Posterior vena cava (tissue), 2 donors: ENCODE measurements around the gene DUSP15. TPM values are rescaled to one million over a fixed set of nuclear protein-coding genes. Genes with fewer than 3 reads are reported as not detected.
"Not testable (repeated sequence)": the region's sequence is repeated elsewhere in the genome, so short reads cannot be mapped to it uniquely, and the experiment has no call there.

Experiments used
- DNase-seq: peaks from one replicate; pipeline ENCODE4 v3.0.0-alpha.2; 2020; ENCODE audit warnings: low spot score
- intact Hi-C, 2 donors: fragments of 100-400 bp; cut with DNase I; formaldehyde crosslinking; loops; one replicate each; pipeline versions ENCODE4 v1.14.1 to v1.14.2; 2022 to 2023
- total RNA-seq, 2 donors: library from RNA; stranded (reverse); fragmentation: NEBNext Ultra II Directional; extraction: Animal tissue kit (Norgen Biotek cat#: 25700); gene quantifications; one replicate each; pipeline ENCODE4 v1.2.1, GENCODE V29; 2021
- donor health status: DM: yes; HTN: yes; CAD: no.
- donor health status: DM: yes; HTN: yes; CAD: no.

DUSP15 gene
- total RNA-seq, 2 donors from 2014 or later = 0.90 to 1.0 TPM

DNA sequence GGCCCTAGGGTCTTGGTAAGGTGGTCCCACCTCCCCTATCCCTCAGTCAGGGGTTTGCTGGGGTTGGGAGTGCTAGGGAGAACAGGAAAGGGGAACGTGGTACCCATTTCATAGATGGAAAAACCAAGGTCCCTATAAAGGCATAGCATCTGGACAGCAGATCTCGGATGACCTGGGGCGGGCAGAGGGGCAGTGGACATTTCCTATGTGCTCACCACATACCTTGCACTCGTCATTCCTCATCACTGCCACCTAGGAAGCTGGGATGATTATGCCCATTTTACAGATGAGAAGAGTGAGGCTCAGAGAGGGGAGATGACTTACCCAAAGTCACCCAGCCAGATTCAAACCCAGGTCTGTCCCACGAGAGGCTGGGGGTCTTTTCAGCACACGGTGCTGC is 39.1 kb downstream of the DUSP15 start:
- intact Hi-C loops = no loop called here
- no peak for DNase-seq

DNA sequence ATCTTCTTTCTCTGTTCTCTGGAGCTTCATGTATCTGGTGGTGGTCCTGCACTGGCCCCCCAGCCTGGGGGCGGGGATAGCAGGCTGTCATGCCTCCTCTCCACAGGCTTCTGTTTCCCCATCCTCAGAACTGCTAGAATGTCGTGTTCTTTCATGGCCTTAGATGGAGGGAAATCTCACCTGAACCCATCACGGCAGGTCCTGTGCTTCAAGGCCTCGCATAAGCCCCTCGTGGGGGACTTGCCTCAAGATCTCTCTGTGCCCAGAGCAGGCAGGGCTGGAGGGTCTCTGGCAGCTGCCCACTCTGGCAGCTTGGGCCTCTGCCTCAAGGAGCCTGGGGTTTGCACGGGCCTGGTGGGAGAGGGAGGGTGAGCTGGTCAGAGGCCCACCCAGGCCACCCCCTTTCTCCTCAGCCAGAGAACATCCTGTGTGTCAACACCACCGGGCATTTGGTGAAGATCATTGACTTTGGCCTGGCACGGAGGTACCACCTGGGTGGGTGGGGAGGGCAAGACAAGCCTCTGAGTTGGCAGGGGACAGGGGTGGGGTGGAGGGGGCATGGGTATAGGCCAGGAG is 39.8 kb downstream of the DUSP15 start:
- intact Hi-C loops = no loop called here
- DNase-seq = no peak

DNA sequence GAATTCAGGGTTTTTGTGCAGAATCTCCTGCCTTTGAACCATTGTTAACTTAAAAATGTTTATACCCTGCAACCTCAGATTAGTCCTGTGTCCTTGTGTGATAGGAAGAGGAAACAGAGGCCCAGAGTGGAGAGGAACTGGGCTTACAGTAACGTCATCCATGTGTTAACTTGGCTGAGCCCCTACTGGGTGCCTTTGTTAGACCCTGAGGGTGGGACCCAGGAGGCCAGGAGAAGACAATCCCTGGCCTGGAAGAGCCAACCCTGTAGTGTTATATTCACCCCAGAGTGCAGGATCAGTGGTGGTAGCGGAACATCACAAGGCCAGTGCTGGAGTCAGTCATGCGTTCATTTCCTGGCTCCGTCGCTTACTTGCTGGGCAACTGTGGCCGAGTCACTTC is 40.6 kb downstream of the DUSP15 start:
- intact Hi-C loops = no loop called here
- no peak for DNase-seq

DNA sequence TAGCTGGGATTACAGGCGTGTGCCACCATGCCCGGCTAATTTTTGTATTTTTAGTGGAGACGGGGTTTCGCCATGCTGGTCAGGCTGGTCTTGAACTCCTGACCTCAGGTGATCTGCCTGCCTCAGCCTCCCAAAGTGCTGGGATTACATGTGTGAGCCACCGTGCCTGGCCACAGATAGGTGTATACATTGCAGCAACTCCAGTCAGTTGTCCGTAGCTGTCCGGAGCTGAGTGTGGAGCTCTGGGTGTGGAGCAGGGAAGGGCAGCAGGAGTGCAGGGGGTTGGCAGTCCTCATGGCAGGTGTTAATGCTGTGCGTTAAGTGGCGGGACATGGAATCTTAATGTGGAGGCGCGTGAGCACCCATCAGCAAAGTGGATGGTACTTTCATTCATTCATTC is 42.3 kb downstream of the DUSP15 start:
- intact Hi-C loops, DNase-seq: not testable (repeated sequence)

DNA sequence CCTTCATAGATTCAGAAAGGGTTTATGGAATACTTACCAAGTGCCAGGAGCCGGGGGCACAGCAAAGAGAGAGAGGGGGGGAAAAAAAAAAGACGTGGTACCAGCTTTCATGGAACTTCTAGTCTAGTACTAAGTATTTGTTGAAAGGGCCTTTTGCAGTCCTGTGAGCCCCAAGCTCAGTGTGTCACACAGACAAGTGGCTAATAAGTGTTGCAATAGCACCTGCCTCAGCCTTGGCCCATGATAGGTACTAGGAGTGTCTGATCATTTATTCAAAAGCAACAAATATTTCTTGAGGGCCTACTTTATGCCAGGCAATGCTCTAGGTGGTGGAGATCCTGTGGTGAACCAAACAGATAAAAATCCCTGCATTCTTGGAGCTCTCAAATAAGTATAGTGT is 43.3 kb downstream of the DUSP15 start:
- no peak for DNase-seq
- intact Hi-C loops = no loop called here

DNA sequence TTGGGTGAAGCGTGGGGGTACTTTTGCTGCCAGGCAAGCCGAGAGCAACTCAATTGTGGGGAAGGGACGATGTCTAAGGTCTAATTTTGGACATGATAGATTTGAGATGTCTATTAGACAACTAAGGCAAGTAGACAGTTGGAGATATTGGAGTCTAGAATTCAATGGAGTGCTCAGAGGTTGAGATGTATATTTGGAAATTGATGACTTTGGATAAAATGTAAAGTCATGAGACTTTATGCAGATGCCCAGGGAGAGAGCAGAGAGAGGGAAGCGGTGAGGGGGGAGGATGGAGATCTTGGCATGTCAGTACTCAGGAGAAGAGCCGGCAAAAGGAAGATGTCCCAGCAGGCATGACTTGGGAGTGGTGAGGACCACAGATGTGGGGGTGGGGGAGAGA is 44.3 kb downstream of the DUSP15 start:
- intact Hi-C loops = no loop called here
- DNase-seq = no peak

DNA sequence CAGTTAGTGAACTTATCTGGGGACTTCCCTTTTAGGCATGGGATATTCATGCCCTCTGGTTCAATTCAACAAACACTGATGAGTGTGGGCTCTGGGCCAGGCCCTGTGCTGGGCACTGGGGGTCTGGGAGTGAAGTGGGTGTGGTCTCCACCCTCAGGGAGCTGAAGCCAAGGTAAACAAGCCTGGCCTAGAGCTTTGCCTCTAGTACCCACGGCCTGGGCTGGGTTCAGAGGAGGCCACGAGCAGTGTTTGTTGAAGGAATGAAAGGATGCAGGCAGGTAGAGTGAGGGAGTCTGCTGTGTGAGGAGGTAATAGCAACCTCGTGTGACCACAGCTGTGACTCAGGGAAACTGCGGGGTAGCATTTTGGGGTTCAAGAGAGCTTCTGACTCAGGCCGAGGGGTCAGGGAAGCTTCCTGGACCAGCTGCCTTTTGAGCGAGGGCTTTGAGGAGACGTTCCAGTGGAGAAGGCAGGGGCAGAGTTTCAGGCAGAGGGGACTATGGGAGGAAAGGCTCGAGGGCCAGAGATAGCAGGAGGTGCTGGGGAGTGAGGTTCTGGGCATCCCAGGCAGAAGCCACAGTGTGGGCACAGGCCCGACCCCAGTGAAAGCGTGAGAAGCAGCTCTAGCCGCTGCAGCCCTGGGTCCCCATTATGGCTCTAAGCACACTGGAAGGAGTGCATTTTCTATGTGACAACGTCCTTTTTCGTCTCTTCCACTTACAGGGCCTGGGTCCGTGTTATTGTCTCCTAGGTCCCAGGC is 45.6 kb downstream of the DUSP15 start:
- intact Hi-C loops = loop anchor here in 1 of 2 donors (5.0 kb wide), 2 partner anchors 138 to 208 kb away; no protein-coding TSS in a partner anchor
- peak; percentile 41 for DNase-seq

DNA sequence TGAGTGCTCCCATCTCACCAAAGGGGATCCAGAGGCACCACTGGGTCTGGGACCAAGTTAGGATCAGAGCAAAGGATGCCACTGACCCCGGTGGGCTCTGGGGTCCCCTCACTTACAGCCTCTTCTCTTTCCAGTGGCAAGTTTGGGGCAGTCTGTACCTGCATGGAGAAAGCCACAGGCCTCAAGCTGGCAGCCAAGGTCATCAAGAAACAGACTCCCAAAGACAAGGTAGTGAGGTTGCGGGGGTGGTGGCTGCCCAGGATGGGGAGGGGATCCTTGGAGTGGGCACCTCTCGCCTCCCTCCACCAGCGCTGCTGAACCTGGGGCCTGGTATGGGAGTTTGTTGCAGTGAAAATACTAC is 46.2 kb downstream of the DUSP15 start:
- intact Hi-C loops = loop anchor here in 1 of 2 donors (5.0 kb wide), 2 partner anchors 138 to 208 kb away; no protein-coding TSS in a partner anchor
- DNase-seq = peak; percentile 38

DNA sequence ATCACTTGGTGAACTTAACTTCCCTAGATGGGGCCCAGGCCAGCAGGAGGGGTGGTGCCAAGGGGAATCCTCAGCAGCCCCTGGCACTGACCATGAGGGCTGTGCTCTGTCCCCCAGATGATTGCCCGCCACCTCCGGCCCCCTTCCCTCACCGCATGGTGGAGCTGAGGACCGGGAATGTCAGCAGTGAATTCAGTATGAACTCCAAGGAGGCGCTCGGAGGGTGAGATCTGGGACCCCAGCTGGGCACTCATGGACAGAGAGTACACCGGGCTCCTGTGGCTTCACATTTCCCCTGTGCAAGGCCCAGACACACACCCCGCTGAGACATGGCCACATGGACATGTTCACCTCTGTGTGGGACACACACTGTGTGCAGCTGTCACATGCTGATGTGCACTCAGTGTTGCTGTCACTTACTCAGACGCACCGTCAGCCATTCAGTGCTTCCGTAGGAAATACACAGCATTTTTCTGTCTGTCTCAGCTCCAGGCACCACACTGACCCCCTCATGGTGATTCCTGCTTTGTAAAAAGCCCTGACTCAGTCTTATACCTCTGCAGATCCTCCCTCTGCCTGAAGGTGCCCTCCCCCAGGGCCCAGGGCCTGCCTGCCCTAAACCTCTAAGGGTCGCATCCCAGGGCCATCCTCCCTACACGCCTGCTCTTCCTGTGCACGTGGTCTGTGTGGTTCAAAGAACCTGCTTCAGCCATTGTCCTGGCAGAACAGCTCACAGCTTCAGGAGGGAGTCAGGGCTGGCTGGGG is 46.8 kb downstream of the DUSP15 start:
- intact Hi-C loops = loop anchor here (2.0 to 5.0 kb wide), 3 partner anchors 139 to 209 kb away; no protein-coding TSS in a partner anchor
- DNase-seq = peak; percentile 64

DNA sequence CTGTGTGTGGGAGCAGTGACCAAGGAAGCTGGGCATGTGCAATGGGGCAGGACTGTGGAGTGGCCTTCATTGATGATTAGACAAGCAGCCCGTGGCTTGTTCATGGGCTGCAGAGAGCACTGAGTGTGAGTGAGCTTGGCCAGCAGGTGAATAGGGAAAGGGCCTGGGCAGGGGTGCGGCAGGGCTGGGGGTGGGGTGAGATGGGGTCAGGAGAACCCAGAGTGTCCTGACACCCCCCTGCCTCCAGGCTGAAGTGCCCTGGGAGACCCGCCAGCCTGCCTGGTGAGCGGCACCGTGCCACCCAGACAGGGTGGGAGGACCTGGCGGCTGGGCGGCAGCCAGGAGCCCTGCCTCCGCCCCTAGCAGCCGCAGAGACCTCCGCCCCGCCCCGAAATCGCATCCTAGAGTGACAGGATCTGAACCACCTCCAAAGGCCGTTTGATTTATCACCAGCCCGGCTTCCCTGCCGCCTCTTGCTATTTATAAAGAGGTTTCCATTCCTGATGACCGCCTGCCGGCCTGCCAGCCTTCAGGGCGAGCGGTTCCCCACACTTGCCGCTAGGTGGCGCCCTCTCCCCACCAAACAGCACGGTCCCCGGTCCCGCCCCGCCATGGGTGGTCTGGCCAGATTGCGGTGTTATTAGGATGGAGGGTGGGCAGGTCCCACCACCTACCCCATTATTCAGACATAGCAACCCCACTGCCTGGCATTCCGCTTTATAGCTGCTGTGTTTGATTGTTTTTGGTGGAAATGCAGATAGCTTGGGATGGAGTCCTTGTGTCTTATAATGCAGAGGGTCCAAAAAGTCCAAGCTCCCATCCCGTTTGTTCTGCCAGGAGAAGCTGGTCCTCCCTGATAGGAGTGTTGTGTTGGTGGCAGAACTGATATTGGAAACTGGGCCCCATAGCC is 47.7 kb downstream of the DUSP15 start:
- intact Hi-C loops = loop anchor here (2.0 to 5.0 kb wide), 3 partner anchors 140 to 210 kb away; no protein-coding TSS in a partner anchor
- peak; percentile 95 for DNase-seq

DNA sequence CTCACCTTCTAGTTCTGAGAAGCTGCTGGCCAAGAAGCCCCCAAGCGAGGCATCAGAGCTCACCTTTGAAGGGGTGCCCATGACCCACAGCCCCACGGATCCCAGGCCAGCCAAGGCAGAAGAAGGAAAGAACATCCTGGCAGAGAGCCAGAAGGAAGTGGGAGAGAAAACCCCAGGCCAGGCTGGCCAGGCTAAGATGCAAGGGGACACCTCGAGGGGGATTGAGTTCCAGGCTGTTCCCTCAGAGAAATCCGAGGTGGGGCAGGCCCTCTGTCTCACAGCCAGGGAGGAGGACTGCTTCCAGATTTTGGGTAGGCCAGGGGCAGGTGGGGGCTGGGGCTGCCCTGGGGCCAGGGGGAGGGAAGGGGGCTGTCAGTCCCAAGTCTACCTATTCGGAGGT is 48.9 kb downstream of the DUSP15 start:
- DNase-seq = no peak
- intact Hi-C loops = loop anchor here in 1 of 2 donors (5.0 kb wide), 2 partner anchors 141 to 211 kb away; no protein-coding TSS in a partner anchor

DNA sequence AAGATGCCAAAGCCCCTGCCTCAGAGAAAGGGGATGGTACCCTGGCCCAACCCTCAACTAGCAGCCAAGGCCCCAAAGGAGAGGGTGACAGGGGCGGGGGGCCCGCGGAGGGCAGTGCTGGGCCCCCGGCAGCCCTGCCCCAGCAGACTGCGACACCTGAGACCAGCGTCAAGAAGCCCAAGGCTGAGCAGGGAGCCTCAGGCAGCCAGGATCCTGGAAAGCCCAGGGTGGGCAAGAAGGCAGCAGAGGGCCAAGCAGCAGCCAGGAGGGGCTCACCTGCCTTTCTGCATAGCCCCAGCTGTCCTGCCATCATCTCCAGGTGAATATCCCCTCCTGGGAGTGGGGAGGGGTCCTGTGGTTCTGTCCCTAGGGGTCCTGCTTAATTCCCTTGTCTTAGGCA is 50.1 kb downstream of the DUSP15 start:
- DNase-seq = no peak
- intact Hi-C loops = loop anchor here in 1 of 2 donors (5.0 kb wide), 2 partner anchors 142 to 212 kb away; no protein-coding TSS in a partner anchor

DNA sequence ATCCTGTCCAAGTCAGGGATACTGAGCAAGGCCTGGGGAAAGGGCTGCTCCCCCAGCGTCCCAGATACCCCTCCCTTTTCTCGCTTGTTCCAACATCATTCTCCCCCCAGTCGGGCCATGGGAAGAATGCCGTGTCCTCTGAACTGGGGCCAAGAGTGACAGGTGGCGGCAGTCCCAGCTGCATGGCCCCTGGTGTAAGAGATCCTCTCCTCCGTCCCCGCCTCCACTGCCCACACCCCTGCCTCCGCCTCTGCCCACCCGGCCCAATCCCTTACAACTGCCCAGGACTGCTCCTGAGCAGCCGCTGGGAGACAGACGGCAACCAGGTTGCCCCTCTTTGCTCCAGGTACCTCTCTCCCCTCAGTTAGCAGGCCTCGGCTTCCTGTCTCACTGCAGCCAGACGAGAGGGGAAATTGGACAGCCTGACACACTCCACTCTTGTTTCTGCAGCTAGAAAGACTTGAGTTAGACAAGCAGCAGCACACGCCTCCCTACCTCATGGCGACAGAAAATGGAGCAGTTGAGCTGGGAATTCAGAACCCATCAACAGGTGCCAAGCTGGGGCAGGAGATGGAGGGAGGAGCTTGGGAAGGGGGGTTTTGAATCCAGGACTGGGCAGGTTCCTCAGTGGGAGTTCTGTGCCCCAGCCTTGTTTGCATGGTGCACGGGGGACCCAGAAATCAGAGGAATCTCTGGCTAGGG is 51.1 kb downstream of the DUSP15 start, which contains the start of gene MYLK2:
TSS of gene MYLK2 (plus strand) at position 274 of the 702 bp plus-strand sequence. CDS start at position 499, 225 bp downstream.
- no peak for DNase-seq
- intact Hi-C loops = no loop called here

DNA sequence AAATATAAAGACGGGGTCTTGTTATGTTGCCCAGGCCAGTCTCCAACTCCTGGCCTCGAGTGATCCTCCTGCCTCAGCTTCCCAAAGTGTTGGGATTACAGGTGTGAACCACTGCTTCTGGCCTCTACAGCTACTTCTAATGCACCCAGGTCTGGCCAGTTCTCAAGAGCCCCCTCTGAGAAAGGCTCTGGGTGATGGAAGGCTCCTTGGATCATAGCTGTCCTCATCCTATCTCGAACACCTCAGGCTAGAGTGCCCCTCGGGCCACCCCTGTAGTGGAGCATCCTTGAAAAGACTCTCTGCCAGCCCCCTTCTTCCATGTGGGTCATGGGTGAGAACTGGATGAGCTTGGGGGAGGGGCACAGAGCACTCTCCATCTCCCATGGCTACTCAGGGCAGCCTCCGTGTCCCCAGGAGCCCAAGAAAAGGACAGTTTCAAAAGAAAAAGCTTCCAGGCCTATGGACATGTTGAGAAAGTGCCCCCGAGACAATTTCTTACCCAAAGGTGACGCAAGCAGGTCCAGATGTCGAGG is 51.9 kb downstream of the DUSP15 start:
- DNase-seq = no peak
- intact Hi-C loops = no loop called here

DNA sequence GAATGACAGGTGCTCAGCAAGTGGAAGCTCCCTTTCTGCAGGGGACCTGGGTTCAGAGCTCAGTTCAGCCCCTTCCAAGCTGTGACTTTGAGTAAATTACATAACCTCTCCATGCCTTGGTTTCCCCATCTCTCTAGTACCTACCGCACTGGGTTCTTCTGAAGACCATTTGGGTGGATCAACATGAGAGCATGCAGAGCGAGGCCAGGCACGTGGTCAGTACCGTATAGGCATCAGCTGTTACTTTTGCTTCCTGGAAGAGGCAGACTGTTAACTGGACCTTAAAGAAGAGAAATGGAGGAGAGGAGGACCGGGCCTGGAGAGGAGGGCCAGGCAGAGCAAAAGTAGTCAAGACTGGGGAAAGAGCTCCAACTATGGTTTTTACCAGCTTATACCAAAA is 52.9 kb downstream of the DUSP15 start:
- intact Hi-C loops = no loop called here
- no peak for DNase-seq

DNA sequence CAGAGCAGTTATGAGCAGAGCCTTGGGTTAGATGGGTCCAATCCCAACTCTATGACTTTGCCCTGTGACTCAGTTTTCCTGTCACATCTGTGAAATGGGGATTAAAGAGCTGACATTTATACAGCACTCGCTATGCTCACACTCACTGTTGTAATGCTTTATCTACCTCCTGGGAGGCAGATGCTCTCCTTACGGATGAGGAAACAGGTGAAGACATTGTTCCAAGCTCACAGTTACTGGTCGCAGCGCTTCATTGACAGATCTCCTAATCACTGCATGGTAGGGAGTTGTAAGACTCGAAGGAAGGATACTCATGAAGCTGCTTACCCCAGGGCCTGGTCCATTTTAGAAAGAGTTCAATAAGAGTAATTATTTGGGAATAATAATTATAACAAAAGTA is 54.1 kb downstream of the DUSP15 start:
- intact Hi-C loops = no loop called here
- no peak for DNase-seq

DNA sequence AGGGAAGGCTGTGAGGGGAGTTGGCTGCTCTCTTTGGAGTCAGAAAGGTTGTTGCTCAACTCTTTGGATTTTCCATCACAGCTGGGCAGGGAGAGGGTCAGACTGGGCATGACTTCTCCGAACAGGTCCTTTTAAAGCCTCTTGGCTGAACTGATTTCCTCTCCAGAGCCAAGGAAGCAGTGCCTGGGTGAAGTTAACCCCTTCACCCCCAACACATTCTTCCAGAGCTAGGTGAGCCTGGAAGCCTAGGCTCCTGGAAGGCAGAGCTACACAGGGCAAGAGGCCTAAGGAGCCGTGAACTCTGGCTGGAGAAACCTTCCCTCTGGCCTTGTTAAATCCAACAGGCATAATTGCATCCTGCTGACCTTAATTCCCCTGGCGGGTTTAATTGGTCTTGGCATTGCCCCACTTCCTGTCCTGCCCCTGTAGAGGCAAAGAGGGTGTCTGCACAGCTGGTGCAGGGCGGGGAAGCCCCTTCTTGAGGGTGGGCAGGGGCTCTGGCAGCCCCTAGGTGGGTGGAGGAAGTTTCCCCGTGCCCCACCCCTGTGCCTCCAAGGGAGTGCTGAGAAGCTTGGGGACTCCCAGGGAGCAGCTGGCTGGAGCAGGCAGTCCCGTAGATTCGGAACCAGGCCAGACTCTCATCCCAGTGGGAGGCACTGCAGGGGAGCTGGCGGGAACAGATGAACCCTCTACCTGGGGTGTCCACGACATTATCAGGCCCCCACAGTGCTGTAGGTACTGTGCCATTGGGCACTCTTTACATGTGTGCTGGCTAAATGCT is 54.7 kb downstream of the DUSP15 start:
- intact Hi-C loops = no loop called here
- DNase-seq = no peak
